ENCODE results near the gene PLEKHG5. TPM values are rescaled to one million over a fixed set of nuclear protein-coding genes. Genes with fewer than 3 reads are reported as not detected.

PLEKHG5 gene
- total and polyA plus RNA-seq, 10 of the 15 experiments (the other 5 are each of a cell fraction or from before 2014, with no cell fraction given): 0.04 to 1.1 (median 0.18) TPM; not detected in 1

DNA sequence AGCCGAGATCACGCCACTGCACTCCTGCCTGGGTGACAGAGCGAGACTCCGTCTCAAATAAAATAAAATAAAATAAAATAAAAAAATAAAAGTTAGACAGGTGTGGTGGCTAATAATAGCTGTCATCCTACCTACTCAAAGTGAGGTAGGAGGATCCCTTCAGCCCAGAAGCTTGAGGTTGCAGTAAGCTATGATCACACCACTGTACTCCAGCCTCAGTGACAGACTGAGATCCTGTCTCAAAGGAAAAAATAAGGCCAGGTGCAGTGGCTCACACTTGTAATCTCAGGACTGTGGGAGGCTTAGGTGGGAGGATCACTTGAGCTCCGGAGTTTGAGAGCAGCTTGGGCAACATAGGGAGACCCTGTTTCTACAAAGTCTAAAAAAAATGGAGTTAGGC, 44.8 kb upstream of the PLEKHG5 start (continued):
- no peak for TF ChIP-seq ATF7 (IDR thresholded peaks at IDR 0.05; ENCODE audit: low read depth)
- no peak for TF ChIP-seq STAT1 (conservative IDR thresholded peaks at IDR 0.05)
- TF ChIP-seq SMARCA5 (IDR thresholded peaks at IDR 0.05): no peak
- no peak for TF ChIP-seq EP300 (IDR thresholded peaks at IDR 0.05; ENCODE audit: borderline replicate concordance in 1 of 2, control insufficient read depth in 1 of 2, low read depth in 2 of 2, low read length in 2 of 2)
- TF ChIP-seq PAX5 (IDR thresholded peaks at IDR 0.05; ENCODE audit: borderline replicate concordance, low read depth, low read length): no peak
- no peak for TF ChIP-seq CEBPZ (IDR thresholded peaks at IDR 0.05; ENCODE audit: low read depth, low read length)
- TF ChIP-seq EED (IDR thresholded peaks at IDR 0.05; ENCODE audit: low read depth): no peak
- TF ChIP-seq ZNF622 (IDR thresholded peaks at IDR 0.05): no peak

DNA sequence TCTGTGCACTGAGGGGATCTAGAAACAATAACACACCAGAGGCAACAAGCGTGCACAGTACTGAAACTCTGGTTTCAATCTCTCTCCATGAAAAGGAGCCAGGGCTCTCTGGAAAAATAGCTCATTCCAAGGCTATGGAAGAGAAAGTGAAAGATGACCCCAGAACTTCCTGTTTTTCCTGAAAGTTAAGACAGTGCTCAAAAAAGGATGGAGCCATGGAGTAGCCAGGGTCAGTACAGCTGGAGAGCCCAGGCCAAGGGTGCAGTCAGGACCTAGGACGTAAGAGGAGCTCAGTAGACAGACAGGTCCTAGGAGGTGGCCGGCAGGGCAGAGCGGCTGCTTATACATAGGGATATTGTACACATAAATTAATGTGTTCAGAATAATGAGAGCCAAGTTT, 43.7 kb upstream of the PLEKHG5 start:
- H3K27me3 ChIP-seq (replicated peaks in 1 of 2; ENCODE audit: control insufficient read depth in 2 of 2, insufficient read depth in 2 of 2, low read length in 1 of 2): no peaks in the 10 kb centered on the region
- FAIRE-seq (no peak), DNase-seq (ENCODE audit: low read depth, low spot score) (no peak), ATAC-seq (no peak)
- H3K4me3 ChIP-seq: no peak overlapping the region
- ChIA-PET CTCF (interaction anchor here (1.1 to 2.0 kb wide), 2 partner anchors 12 to 14 kb away, joined by 4 to 6 read pairs; no protein-coding TSS in a partner anchor), RAD21 (ENCODE audit: unreplicated experiment) (no interaction called here), POLR2A (no interaction called here), SMC1A (ENCODE audit: uncharacterized antibody, unreplicated experiment) (interaction anchor here (0.7 kb wide), 1 partner anchor 309 kb away, joined by 3 read pairs; no protein-coding TSS in a partner anchor)
- no peak overlapping the region for H3K4me2 ChIP-seq (ENCODE audit: control insufficient read depth, insufficient read depth)
- no peaks in the 10 kb centered on the region for H3K4me1 ChIP-seq (ENCODE audit: control insufficient read depth, insufficient read depth, low read length)
- no peaks in the 10 kb centered on the region for H3K79me2 ChIP-seq (ENCODE audit: control insufficient read depth, insufficient read depth, low read length)
- no peaks in the 10 kb centered on the region for H3K9me3 ChIP-seq (replicated peaks; ENCODE audit: control insufficient read depth, insufficient read depth, low read length)
- H3K36me3 ChIP-seq (ENCODE audit: control insufficient read depth in 2 of 2, insufficient read depth in 2 of 2, low read length in 1 of 2): peaks cover 14 to 16% of the 10 kb centered on the region in 2 experiments
- WGBS (ENCODE audit: insufficient coverage, insufficient replicate concordance, low lambda C conversion rate, missing lambda C conversion rate): 95% methylated on average over 4 of the region's 4 CpGs
- H2AFZ ChIP-seq (ENCODE audit: control insufficient read depth, low read depth, low read length): no peak overlapping the region
- H4K20me1 ChIP-seq (ENCODE audit: control insufficient read depth, insufficient read depth): no peaks in the 10 kb centered on the region
- no peak for TF ChIP-seq CREM (IDR thresholded peaks at IDR 0.05; ENCODE audit: low read depth)
- no peak for TF ChIP-seq EZH2 (IDR thresholded peaks at IDR 0.05; ENCODE audit: borderline replicate concordance, control insufficient read depth, low read depth, low read length)
- no peak for TF ChIP-seq TCF3 (IDR thresholded peaks at IDR 0.05; ENCODE audit: borderline replicate concordance, insufficient read depth, low read depth, low read length)
- no peak for TF ChIP-seq ZBTB40 (IDR thresholded peaks at IDR 0.05; ENCODE audit: borderline replicate concordance)
- TF ChIP-seq BHLHE40 (IDR thresholded peaks at IDR 0.05; ENCODE audit: borderline replicate concordance in 1 of 2, low read depth in 2 of 2, low read length in 1 of 2): no peak
- no peak for TF ChIP-seq SUPT20H (IDR thresholded peaks at IDR 0.05; ENCODE audit: borderline replicate concordance, control insufficient read depth, low read depth, low read length)
- TF ChIP-seq NRF1 (conservative IDR thresholded peaks at IDR 0.05; ENCODE audit: low read depth, low read length): no peak
- no peak overlapping the region for H3K27ac ChIP-seq (ENCODE audit: control insufficient read depth, insufficient read depth)
- BruUV-seq (replicated peaks): no TSS peak
- in situ Hi-C loops (cut with MboI): no loop called here
- H3K9ac ChIP-seq (ENCODE audit: control insufficient read depth, insufficient read depth, low read length): no peak overlapping the region
- intact Hi-C loops (cut with micrococcal nuclease; ENCODE audit: unreplicated experiment): no loop called here

Measured in GM12878 (cell line).